Kidney (tissue), 14 donors: ENCODE results near the gene SH3RF3. TPM values are rescaled to one million over a fixed set of nuclear protein-coding genes. Genes with fewer than 3 reads are reported as not detected.

ENCODE experiments used
- DNase-seq, 5 donors: peaks; one replicate each; pipeline ENCODE4 v3.0.0-alpha.2; 2013 to 2020
- FAIRE-seq: peaks from 2 replicates; lab custom pipeline; 2012; peaks lifted over from hg19 to GRCh38; lab: Jason Lieb, UNC
- H3K27ac ChIP-seq, 2 donors: one replicate each; pipeline ENCODE4 v1.7.0; 2013; ENCODE audit warnings: low read depth in 2 of 2, low read length in 2 of 2, inconsistent platforms in 1 of 2
- H3K27me3 ChIP-seq: one replicate; pipeline ENCODE4 v1.7.1; 2013; ENCODE audit warnings: low read length, inconsistent platforms; ENCODE audit not compliant: control insufficient read depth, insufficient read depth
- H3K36me3 ChIP-seq, 3 donors: one replicate each; pipeline versions ENCODE4 v1.7.0 to v1.7.1; 2013; ENCODE audit warnings: low read length in 3 of 3, control low read depth in 1 of 3, inconsistent platforms in 1 of 3; ENCODE audit not compliant: insufficient read depth in 3 of 3, control insufficient read depth in 2 of 3
- H3K4me1 ChIP-seq, 3 donors: one replicate each; pipeline versions ENCODE4 v1.7.0 to v1.7.1; 2013; ENCODE audit warnings: low read length in 3 of 3, inconsistent platforms in 1 of 3, low read depth in 1 of 3; ENCODE audit not compliant: control insufficient read depth in 2 of 3, insufficient read depth in 2 of 3
- H3K4me3 ChIP-seq, 3 donors: one replicate each; pipeline versions ENCODE4 v1.7.0 to v1.8.1; 2013; ENCODE audit warnings: low read length in 3 of 3, control low read depth in 1 of 3, inconsistent platforms in 1 of 3
- H3K9ac ChIP-seq, 3 donors: one replicate each; pipeline versions ENCODE4 v1.7.0 to v1.7.1; 2013; ENCODE audit warnings: low read length in 3 of 3, control low read depth in 1 of 3, inconsistent platforms in 1 of 3
- H3K9me3 ChIP-seq, 3 donors: one replicate each; pipeline versions ENCODE4 v1.7.0 to v1.7.1; 2013; ENCODE audit warnings: low read length in 3 of 3, control low read depth in 1 of 3, inconsistent platforms in 1 of 3; ENCODE audit not compliant: control insufficient read depth in 2 of 3, insufficient read depth in 1 of 3
- intact Hi-C: fragments of 100-400 bp; cut with DNase I; formaldehyde crosslinking; loops from one replicate; pipeline ENCODE4 v1.11.1; 2022
- polyA plus RNA-seq: library from polyadenylated mRNA; stranded (reverse); fragments of 350-450 nt; fragmentation: Illumina TruSeq; extraction: RNeasy Lipid Tissue Mini Kit (QIAGEN cat#74804); gene quantifications from one replicate; pipeline ENCODE4 v1.2.3, GENCODE V29; 2014; ENCODE audit warnings: low read depth, low replicate concordance; ENCODE audit not compliant: insufficient read depth
- total RNA-seq: library from RNA; stranded (reverse); fragmentation: NEBNext Ultra II Directional; extraction: Animal tissue kit (Norgen Biotek cat#: 25700); gene quantifications from one replicate; pipeline ENCODE4 v1.2.1, GENCODE V29; 2021
- TF ChIP-seq, protein P1 (sequence below): IDR thresholded peaks from 3 replicates; pipeline ENCODE4 v1.5.1; 2012; ENCODE audit warnings: mild to moderate bottlenecking, moderate library complexity, borderline replicate concordance; ENCODE audit not compliant: insufficient read depth; ENCODE audit errors: extremely low read depth
- donor health status: control.
- donor health status: control.
- donor health status: control.
- donor health status: control.
- donor health status: control.
- donor health status: DM: yes; HTN: yes; CAD: no.
- donor health status: Normal renal cell carcinoma (clear cell type).

Gene SH3RF3
- total and polyA plus RNA-seq, 2 donors from 2014 or later, result 1.7 to 10.7 TPM

GRCh38 chr2:109080757-109081156 is 48.2 kb upstream of the SH3RF3 start:
- Histone ChIP-seq H3K27ac (no peak overlapping the region), H3K9ac (no peak overlapping the region), H3K27me3 (no peaks in the 10 kb centered on the region), H3K36me3 (no peaks in the 10 kb centered on the region), H3K4me3 (no peak overlapping the region), H3K4me1 (no peaks in the 10 kb centered on the region), H3K9me3 (peaks cover 0 to under 1% (median 0%) of the 10 kb centered on the region in 3 donors)
- no peak for FAIRE-seq
- no peak for DNase-seq
- TF ChIP-seq, protein P1, sequence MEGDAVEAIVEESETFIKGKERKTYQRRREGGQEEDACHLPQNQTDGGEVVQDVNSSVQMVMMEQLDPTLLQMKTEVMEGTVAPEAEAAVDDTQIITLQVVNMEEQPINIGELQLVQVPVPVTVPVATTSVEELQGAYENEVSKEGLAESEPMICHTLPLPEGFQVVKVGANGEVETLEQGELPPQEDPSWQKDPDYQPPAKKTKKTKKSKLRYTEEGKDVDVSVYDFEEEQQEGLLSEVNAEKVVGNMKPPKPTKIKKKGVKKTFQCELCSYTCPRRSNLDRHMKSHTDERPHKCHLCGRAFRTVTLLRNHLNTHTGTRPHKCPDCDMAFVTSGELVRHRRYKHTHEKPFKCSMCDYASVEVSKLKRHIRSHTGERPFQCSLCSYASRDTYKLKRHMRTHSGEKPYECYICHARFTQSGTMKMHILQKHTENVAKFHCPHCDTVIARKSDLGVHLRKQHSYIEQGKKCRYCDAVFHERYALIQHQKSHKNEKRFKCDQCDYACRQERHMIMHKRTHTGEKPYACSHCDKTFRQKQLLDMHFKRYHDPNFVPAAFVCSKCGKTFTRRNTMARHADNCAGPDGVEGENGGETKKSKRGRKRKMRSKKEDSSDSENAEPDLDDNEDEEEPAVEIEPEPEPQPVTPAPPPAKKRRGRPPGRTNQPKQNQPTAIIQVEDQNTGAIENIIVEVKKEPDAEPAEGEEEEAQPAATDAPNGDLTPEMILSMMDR, result no peak
- intact Hi-C loops, result no loop called here

DNA sequence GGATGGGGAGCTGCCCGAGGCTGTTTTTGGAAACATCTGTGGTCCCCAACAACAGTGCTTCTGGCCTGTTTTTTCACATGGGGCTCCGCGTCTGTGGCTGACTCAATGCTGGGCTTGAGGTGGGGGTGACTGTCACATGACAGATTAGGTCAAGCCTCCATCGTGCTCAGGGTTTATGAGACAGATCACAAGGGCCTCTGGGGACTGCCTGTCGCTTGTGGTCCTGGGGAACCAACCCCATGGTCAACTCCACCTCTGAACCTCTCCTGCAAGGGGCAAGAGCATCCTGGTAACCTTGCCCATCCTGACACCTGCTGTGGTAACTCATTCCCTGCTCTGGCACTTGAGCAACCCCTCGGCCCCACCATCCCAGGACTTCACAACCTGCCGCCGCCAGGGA is 47.6 kb upstream of the SH3RF3 start:
- intact Hi-C loops, result no loop called here
- TF ChIP-seq, protein P1, result no peak
- Histone ChIP-seq H3K9me3 (peaks cover 0 to 2% (median 0%) of the 10 kb centered on the region in 3 donors), H3K27ac (no peak overlapping the region), H3K4me3 (no peak overlapping the region), H3K4me1 (no peaks in the 10 kb centered on the region), H3K27me3 (no peaks in the 10 kb centered on the region), H3K36me3 (no peaks in the 10 kb centered on the region), H3K9ac (no peak overlapping the region)
- no peak for FAIRE-seq
- DNase-seq, result no peak

- intact Hi-C loops, result no loop called here
- no peaks in the 10 kb centered on the region for H3K36me3 ChIP-seq
- H3K4me3 ChIP-seq, result no peak overlapping the region
- no peak overlapping the region for H3K27ac ChIP-seq
- DNase-seq (no peak), FAIRE-seq (no peak)
- H3K4me1 ChIP-seq, result no peaks in the 10 kb centered on the region
- TF ChIP-seq, protein P1, result no peak
- peaks cover 0 to 2% (median 0%) of the 10 kb centered on the region in 3 donors for H3K9me3 ChIP-seq
- no peak overlapping the region for H3K9ac ChIP-seq
- H3K27me3 ChIP-seq, result no peaks in the 10 kb centered on the region
Observed at GRCh38 chr2:109083771-109084170, 45.2 kb upstream of the SH3RF3 start.

DNA sequence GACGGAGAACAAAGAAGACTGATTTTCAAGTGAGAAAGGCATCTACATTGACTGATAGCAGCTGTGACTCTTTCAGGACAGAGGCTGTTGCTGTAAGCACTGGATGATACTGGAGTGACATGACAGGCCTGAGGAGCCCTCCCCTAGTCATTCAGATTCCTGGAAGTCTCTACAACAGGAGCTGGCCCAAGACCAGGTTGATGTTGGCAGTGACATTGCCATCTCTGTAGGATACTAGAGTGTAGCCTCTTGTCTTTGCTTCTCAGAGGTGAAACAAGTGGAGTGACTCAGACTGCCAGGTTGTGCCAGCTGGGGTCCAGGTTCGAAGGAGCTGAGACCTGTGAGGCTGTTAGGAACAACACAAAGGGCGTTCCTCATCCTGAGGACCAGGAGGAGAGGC is 44.7 kb upstream of the SH3RF3 start:
- DNase-seq (no peak), FAIRE-seq (no peak)
- intact Hi-C loops, result no loop called here
- no peaks in the 10 kb centered on the region for H3K27me3 ChIP-seq
- H3K4me1 ChIP-seq, result no peaks in the 10 kb centered on the region
- no peak overlapping the region for H3K27ac ChIP-seq
- H3K9me3 ChIP-seq, result peaks cover 0 to 2% (median 0%) of the 10 kb centered on the region in 3 donors
- no peak overlapping the region for H3K4me3 ChIP-seq
- H3K36me3 ChIP-seq, result no peaks in the 10 kb centered on the region
- TF ChIP-seq, protein P1, result no peak
- H3K9ac ChIP-seq, result no peak overlapping the region
